Ovary (tissue), 9 donors: Measurements from ENCODE around the gene SDR39U1. TPM values are rescaled to one million over a fixed set of nuclear protein-coding genes. Genes with fewer than 3 reads are reported as not detected.

ENCODE experiments used
- DNase-seq, 5 donors: peaks; one replicate each; pipeline ENCODE4 v3.0.0-alpha.2; 2019 to 2020
- H3K27ac ChIP-seq, 2 donors: fragments of 200-600 bp; one replicate each; pipeline versions ENCODE4 v1.5.1 to v1.8.0; 2019 to 2022
- H3K27me3 ChIP-seq: fragments of 200-600 bp; one replicate; pipeline ENCODE4 v1.8.0; 2022
- H3K36me3 ChIP-seq: fragments of 200-600 bp; sonication (generic); one replicate; pipeline ENCODE4 v1.5.1; 2019
- H3K4me1 ChIP-seq: one replicate; pipeline ENCODE4 v1.8.1; 2013; ENCODE audit warnings: mild to moderate bottlenecking, moderate library complexity; ENCODE audit not compliant: insufficient read depth
- H3K4me3 ChIP-seq: fragments of 200-600 bp; sonication (generic); one replicate; pipeline ENCODE4 v1.5.1; 2017
- H3K9me3 ChIP-seq, 2 donors: fragments of 200-600 bp in 1 of 2; sonication (generic) in 1 of 2; one replicate each; pipeline versions ENCODE4 v1.5.1 to v1.8.1; 2013 to 2019; ENCODE audit warnings: mild to moderate bottlenecking in 1 of 2, moderate library complexity in 1 of 2
- CTCF ChIP-seq, 3 donors: fragments of 450-650 bp in 2 of 3; fragments of 200-600 bp in 1 of 3; IDR thresholded peaks; one replicate each; pipeline versions ENCODE4 v1.5.1 to v1.8.0; 2016 to 2022; ENCODE audit warnings: antibody characterized with exemption in 3 of 3, mild to moderate bottlenecking in 1 of 3
- EP300 ChIP-seq: sonication (generic); formaldehyde crosslinking; IDR thresholded peaks from one replicate; pipeline ENCODE4 v1.6.1; 2017; ENCODE audit warnings: antibody characterized with exemption
- POLR2A ChIP-seq: fragments of 450-650 bp; IDR thresholded peaks from one replicate; pipeline ENCODE4 v1.6.1; 2017; ENCODE audit warnings: antibody characterized with exemption, mild to moderate bottlenecking, moderate library complexity
- WGBS, 3 donors: extraction: QIAGEN DNeasy Blood & Tissue Kit in 1 of 3; methylation state at CpG; one replicate each; pipeline versions ENCODE4 v1.1.5 to v1.1.7; 2013 to 2017; 5-methylcytosine and 5-hydroxymethylcytosine counted together
- intact Hi-C, 4 donors: fragments of 100-400 bp; cut with DNase I; formaldehyde crosslinking; loops; one replicate each; pipeline versions ENCODE4 v1.11.0 to v1.15.1; 2022 to 2023
- polyA plus RNA-seq, 2 donors: library from polyadenylated mRNA; stranded (reverse); fragments of 200-250 nt in 1 of 2; fragments of 350-450 nt in 1 of 2; fragmentation: Illumina TruSeq in 1 of 2; extraction: RNeasy Lipid Tissue Mini Kit (QIAGEN cat#74804) in 1 of 2; gene quantifications; one replicate each; pipeline ENCODE4 v1.2.3, GENCODE V29; 2013 to 2014
- total RNA-seq, 7 donors: library from RNA; depleted of rRNA in 2 of 7; stranded (reverse); fragments of >200 nt in 2 of 7; fragmentation: NEBNext Ultra II Directional in 3 of 7; extraction: Animal tissue kit (Norgen Biotek cat#: 25700) in 3 of 7; gene quantifications; one replicate each; pipeline versions ENCODE4 v1.1.0 to v1.2.4, GENCODE V29; 2016 to 2023
- donor health status: DM: no; HTN: no; CAD: no; lungs with moderate emphysema.
- donor health status: DM: no; HTN: no; CAD: no.
- donor health status: Bipolar disorder and iron deficiency.
- donor health status: DM: yes; HTN: yes; CAD: no.
- donor health status: DM: no; HTN: no; CAD: no.
- donor health status: DM: yes; HTN: yes; CAD: no.

The SDR39U1 gene
- total and polyA plus RNA-seq, 9 donors = 33.4 to 68.8 (median 62.4) TPM

GRCh38 chr14:24414732-24415420 is 27.7 kb downstream of the SDR39U1 start:
- no peaks in the 10 kb centered on the region for H3K27me3 ChIP-seq
- intact Hi-C loops = no loop called here
- WGBS, 3 donors = 77 to 83% (median 81%) methylated on average over 12 to 15 of the region's 15 CpGs
- TF ChIP-seq CTCF (IDR thresholded peaks at IDR 0.05) = no peak
- no peak for TF ChIP-seq POLR2A
- no peak for TF ChIP-seq EP300
- H3K36me3 ChIP-seq = no peaks in the 10 kb centered on the region
- peak in 1 of 5 donors; percentile 26 for DNase-seq
- no peak overlapping the region for H3K27ac ChIP-seq
- H3K4me3 ChIP-seq = no peak overlapping the region
- no peaks in the 10 kb centered on the region for H3K9me3 ChIP-seq
- peaks cover 13% of the 10 kb centered on the region for H3K4me1 ChIP-seq

- Histone ChIP-seq H3K36me3 (no peaks in the 10 kb centered on the region), H3K4me1 (peaks cover 16% of the 10 kb centered on the region), H3K27me3 (no peaks in the 10 kb centered on the region), H3K27ac (no peak overlapping the region), H3K4me3 (no peak overlapping the region), H3K9me3 (no peaks in the 10 kb centered on the region)
- 100% methylated on average over 1 of the region's 1 CpG for WGBS, 3 donors
- TF ChIP-seq CTCF (IDR thresholded peaks at IDR 0.05) (no peak), EP300 (no peak), POLR2A (no peak)
- intact Hi-C loops = no loop called here
- no peak for DNase-seq
These were observed 28.5 kb downstream of the SDR39U1 start for GRCh38 chr14:24414077-24414476.

DNA sequence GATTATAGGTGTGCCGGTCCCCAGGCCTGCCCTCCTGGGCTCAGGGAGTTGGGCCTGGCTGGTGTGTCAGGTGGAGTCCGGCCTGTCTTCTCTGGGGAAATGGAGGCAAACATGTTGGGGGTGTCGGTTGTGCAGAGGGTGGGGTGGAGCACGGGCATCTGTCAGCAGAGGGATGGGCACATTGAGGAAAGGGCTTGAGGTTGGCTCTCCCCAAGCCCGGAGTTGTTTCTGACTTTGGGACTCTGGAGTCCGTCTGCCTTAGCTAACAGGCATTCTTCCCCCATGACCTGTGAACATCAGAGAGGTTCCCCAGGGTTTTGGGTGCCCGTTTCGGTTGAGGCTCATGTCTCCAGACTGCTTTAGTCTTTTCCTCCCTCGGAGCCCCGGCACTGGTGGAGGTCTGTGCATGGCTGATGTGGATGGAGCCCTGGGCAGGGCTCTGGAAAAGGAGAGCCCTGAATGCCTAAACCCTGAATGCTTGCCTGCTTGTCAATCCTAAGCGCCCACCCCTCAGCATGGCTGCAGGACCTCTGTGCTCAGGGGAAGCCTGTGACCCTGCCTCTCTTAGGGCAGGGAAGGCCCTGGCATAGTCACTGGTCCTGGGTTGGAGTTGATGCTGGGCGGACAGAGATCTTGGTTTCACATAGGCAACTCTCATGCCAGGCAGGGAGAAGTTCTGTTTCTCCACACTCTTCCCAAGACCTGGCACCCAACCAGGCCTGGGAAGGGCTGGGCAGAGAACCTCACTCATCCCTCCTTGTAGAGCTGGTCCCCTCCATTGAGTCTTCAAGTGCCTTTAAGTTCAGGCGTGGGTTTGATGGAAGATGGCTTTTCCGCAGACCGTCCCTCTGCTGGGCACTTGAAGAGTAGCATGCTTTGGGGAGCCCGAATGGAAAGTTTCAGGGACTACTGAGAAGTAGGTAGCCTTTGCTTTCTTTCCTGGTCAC is 30.9 kb downstream of the SDR39U1 start:
- peaks cover 5% of the 10 kb centered on the region for H3K4me1 ChIP-seq
- no peaks in the 10 kb centered on the region for H3K9me3 ChIP-seq
- WGBS, 3 donors = 71 to 76% (median 71%) methylated on average over 16 of the region's 16 CpGs
- H3K4me3 ChIP-seq = no peak overlapping the region
- H3K27ac ChIP-seq = no peak overlapping the region
- no peaks in the 10 kb centered on the region for H3K36me3 ChIP-seq
- intact Hi-C loops = no loop called here
- no peaks in the 10 kb centered on the region for H3K27me3 ChIP-seq
- no peak for TF ChIP-seq EP300
- no peak for TF ChIP-seq POLR2A
- TF ChIP-seq CTCF (IDR thresholded peaks at IDR 0.05) = peak in 1 of 3 donors; percentile 32
- DNase-seq = peak in 3 of 5 donors; percentile 26 to 42 (median 31)

DNA sequence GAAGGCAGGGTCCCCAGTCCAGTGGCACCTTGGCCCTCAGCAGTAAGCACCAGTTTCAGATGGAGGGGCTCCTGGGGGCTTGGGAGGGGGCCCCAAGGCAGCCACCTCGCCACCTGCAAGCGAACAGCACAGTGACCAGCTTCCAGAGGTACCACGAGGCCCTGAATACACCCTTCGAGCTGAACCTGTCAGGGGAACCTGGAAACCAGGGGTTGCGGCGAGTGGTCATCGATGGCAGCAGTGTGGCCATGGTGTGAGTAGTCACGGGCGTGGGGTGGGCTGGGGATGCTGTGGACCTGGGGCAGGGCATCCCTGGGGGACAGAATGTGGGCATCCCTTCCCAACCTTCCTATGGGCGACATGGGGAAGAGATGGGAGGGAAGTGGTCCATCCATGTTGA is 32.6 kb downstream of the SDR39U1 start:
- no peak overlapping the region for H3K4me3 ChIP-seq

More for the DNA sequence above, 32.6 kb downstream of the SDR39U1 start:
- Histone ChIP-seq H3K27ac (no peak overlapping the region), H3K4me1 (peaks cover 6% of the 10 kb centered on the region), H3K9me3 (no peaks in the 10 kb centered on the region), H3K36me3 (no peaks in the 10 kb centered on the region), H3K27me3 (no peaks in the 10 kb centered on the region)
- DNase-seq = peak in 1 of 5 donors; percentile 15
- WGBS, 3 donors = 93 to 95% (median 94%) methylated on average over 10 of the region's 10 CpGs
- intact Hi-C loops = no loop called here
- TF ChIP-seq CTCF (IDR thresholded peaks at IDR 0.05) (no peak), EP300 (no peak), POLR2A (no peak)
